Amniotic stem cell (primary cell): ENCODE results near the gene HSD17B12.
"Not testable (repeated sequence)": the region's sequence is repeated elsewhere in the genome, so short reads cannot be mapped to it uniquely, and the experiment has no call there.

Experiments used
- DNase-seq: peaks from one replicate; lab custom pipeline; 2025; lab: John Stamatoyannopoulos, UW

HSD17B12 gene

DNA sequence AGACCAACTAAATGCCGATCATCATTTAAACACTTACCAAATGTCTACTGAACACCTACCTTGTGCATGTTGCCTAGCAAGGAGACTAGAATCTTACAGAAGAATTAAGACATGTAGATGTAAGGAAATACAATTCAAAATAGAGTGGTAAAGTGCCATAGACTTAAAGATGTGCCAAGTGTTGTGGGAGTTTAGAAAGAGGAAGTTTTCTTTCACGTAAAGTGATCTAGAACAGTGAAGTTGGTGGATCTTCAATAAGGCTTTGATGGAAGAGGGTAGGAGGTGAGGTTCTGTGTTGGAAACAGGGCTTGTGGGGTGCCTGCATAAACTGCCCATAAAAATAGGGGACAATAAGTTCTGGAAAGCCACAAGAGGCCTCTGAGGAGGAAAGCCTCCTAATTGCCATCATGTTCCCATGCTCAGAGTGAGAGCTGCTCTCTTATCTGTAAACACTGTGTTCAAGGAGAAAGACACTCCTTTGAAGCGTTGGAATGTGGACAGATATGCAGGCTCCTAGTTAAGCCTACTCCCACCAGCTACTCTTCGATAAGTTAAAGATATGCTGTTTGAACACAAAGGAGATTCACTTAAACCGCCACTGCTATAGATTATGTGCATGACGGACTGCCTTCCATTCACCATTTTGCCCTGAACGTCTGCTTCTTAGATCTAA, 66.7 kb downstream of the HSD17B12 start:
- DNase-seq = no peak

DNA sequence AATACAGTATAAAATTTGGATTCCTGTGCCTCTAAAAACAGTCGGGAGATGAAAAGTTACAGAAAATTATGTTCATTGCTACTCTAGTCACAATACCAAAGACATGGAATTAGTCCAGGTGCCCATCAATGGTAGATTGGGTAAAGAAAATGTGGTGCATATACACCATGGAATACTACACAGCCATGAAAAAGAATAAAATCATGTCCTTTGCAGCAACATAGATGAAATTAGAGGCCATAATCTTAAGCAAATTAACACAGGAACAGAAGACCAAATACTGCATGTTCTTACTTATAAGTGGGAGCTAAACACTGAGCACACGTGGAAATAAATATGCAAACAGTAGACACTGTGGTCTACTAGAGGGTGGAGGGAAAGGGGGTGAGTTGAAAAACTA, 67.6 kb downstream of the HSD17B12 start:
- no peak for DNase-seq

DNA sequence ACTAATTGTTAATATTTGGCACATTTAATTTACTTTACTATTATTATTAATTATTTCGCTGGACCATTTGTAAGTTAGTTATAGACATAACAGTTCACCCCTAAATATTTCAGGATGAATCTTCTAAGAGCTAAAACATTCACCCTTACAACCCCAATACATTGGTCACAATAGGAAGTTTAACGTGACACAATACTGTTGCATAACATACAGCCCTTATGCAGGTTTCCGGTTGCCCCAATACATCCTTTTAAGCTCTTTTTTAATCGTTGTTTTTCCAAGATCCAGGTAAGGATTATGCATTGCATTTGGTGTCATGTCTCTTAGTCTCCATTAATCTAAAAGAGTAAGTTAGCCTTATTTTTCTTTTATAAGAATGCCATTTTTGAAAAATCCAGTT, 71.2 kb downstream of the HSD17B12 start:
- DNase-seq = no peak

DNA sequence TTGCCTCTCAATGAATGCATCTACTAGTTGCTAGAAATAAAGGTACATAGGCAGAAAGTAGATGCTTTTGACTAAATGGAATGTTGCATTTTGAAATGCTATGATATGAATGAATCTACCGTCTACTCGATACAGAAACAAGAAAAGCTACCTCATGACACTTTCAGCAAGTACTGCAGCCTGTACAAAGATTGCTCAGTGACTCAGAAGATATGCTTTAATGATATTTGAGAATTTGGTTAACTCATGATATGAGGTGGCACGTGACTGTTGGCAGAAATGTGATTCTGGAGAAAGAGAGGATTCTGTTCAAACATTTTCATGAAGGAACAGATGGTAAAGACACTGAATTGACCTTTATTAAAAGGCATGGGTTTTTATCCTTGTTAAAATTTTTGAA, 76.0 kb downstream of the HSD17B12 start:
- DNase-seq = peak; percentile 49

DNA sequence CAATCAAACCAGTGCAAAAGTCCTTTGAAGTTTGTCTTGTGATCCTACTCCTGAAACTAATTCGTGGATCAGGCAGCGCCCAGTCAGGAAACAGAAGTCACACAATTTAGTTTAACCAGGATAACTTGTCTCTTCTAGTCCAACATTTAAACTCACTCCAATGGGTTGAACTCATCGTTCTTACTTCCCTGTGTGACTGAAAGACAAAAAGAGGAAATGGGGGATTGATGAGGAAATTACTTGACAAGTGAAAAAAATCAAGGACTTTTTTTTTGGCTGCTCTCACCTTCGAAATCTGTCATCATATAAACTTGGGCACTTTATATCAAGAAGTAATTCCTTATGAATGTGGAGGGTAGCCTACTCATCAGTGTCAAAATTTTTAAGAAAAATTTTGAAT, 78.4 kb downstream of the HSD17B12 start:
- DNase-seq = no peak

DNA sequence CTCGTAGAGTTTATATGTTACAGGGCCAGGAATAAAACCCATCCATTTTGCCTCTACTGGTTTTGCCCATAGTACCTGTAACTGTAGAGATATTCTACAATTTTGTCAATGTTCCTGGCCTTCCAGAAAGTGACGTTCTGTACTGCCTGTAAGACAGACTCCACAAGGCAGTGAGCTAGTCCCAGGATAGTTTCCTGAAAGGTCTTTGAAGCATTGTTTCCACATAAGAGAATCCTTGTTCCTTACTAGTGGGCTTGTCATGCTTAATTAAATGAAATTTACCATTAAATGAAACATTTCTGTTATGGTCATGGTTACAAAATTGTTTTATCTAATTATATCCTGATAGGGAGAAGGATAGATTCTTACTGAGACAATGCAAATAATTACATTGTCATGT, 80.4 kb downstream of the HSD17B12 start:
- DNase-seq = no peak

DNA sequence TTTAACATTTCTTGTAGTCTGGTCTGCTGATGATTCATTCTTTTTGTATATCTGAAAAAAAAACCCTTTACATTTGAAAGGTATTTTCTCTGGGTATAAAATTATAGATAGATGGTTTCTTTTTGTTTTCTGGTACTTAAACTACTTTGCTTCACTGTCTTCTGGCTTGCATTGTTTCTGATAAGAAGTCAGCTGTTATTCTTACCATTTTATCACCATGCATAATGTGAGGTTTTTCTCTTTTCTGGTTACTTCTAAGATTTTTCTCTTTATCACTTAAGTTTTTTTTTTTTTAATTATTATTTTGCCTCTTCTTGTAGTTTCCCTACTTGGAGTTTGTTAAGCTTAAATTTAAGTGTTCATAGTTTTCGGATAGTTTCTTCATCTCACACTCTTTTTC, 84.7 kb downstream of the HSD17B12 start:
- no peak for DNase-seq

DNA sequence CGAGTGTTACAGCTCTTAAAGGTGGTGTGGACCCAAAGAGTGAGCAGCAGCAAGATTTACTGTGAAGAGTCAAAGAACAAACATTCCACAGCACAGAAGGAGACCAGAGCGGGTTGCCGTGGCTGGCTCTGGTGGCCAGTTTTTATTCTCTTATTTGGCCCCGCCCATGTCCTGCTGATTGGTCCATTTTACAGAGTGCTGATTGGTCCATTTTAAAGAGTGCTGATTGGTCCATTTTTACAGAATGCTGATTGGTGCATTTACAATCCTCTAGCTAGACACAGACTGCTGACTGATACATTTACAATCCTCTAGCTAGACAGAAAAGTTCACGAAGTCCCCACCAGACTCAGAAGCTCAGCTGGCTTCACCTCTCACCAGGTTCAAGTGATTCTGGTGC, 88.1 kb downstream of the HSD17B12 start:
- not testable (repeated sequence) for DNase-seq

DNA sequence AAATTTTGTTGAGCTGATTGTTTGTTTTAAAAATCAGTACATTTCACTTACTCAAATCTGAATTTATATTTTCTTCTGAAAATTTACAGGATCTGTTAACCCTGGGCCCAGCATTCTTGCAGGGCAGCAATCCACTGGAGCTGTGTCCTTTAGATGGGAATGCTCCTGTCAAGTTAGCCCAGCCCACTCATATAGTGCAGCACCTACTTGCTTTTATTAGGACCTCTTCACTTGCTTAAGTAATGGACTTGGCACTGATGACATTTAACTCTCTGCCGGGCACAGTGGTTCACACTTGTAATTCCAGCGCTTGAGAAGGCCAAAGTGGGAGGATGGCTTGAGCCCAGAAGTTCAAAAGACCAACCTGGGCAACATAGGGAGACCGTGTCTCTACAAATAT, 89.6 kb downstream of the HSD17B12 start:
- DNase-seq = no peak

DNA sequence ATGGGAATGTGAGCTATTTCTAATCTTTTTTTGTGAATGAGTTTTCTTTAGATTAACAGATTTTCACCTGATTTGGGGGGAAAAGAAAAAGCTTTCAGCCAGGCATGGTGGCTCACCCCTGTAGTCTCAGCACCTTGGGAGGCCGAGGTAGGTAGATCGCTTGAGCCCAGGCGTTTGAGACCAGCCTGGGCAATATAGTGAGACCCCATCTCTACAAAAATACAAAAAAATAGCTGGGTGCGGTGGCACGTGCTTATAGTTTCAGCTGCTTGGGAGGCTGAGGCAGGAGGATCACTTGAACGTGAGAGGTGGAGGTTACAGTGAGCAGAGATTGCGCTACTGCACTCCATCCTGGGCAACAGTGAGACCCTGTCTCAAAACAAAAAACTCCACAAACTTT, 92.2 kb downstream of the HSD17B12 start:
- DNase-seq = no peak

DNA sequence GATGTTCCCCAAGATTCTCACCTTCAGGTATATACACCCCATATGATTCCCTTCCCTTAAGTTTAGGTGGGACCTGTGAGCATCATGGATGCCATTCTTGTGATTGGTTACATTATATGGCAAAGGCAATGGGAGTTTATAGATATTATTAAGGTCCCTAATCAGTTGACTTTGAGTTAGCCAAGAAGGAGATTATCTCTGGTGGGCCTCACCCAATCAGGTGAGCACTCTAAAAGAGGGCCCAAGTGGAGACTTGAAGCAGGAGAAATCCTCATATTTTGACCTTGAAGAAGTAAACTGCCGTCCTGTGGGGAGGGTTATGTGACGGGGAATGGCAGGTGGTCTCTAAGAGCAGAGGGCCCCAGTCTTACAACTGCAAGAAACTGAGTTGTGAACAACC, 94.2 kb downstream of the HSD17B12 start:
- DNase-seq = no peak

DNA sequence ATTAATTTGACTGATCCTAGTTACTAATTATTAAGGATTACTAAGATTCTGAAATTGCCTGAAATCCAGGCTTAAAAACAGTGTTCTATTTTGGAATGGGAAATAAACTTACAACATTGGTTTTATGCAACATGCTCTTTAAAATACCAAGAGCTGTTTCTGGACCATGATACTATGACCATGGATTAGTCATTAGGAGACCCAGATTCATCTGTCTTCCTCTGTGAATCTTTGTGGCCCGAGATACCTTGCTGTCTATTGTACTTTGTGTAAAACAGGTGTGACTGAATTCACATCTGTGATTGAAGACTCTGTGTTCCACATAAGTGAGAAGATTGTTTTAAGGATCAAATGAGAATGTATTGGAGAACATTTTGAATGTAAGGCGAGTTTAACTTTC, 98.8 kb downstream of the HSD17B12 start:
- DNase-seq = no peak

DNA sequence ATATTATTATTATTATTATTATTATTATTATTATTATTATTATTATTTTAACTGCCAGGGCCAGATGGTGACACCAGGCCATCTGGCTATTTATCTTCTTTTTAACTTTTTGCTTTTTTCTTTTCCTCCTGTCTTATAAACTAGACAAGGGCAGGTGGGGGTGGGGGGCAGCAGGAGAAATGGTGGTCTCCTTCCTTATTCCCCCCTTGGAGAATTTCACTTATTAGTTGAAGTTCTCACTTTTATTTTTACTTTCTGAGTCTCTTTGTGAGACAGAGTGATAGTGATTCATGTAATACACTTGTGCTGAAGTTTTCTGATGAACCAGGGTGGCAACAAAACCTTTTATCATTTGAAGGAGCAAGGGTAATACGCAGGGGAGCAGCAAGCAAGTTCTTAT, 103.8 kb downstream of the HSD17B12 start:
- no peak for DNase-seq

DNA sequence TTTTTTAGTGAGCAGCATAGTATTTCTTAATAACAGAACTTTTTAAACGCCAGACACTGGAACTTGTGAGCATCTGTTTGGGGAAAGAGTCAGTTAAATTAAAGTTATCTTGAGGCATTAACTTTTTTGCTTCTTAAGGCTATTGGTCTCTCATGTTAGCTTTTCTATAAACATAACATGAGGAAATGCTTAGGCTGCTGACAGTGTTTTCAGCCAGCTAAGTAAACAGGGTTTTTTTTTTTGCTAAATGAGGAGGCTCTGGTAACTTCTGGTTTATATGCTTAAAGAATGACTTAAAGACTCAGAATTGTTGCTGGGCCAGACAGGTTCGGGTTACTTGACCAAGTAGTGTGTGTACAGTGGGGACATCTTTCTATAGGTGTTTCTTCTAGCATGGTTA, 104.3 kb downstream of the HSD17B12 start:
- DNase-seq = no peak

DNA sequence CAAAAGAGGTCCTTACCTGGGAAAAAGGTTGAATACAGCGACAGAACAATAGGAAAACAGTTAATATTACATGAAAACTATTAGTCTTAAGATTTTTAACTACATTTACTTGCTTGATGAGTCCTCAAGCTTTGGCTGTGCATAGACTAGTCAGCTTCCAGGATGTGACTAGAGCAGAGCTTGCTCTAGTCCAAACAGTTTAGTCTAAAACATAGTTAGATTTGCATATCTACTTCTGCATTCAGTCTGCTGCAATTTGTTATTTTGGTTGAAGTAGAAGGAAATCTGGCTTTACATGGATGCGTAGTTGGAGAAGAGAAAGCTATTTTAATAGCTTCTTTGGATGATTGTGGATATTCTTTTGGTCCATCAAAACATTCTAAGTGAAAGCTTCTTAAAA, 104.8 kb downstream of the HSD17B12 start:
- no peak for DNase-seq

DNA sequence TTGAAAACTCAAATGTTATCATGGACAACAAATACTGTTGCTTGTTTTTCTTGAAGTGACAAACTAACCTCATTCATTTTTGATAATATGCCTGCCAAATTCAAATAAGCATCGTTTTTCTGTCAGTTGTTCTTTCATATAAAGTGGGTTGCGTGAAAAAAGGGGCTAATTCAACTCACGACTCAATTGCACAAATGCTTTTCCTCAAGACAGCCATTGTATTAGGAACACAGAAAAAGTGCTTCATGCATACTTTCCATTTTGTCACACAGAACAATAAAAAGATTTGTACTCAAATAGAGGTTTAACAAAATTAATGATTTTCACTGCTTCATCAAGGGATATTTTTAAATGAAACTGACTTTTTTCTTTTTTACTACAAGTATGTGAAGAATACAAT, 105.5 kb downstream of the HSD17B12 start:
- DNase-seq = no peak

DNA sequence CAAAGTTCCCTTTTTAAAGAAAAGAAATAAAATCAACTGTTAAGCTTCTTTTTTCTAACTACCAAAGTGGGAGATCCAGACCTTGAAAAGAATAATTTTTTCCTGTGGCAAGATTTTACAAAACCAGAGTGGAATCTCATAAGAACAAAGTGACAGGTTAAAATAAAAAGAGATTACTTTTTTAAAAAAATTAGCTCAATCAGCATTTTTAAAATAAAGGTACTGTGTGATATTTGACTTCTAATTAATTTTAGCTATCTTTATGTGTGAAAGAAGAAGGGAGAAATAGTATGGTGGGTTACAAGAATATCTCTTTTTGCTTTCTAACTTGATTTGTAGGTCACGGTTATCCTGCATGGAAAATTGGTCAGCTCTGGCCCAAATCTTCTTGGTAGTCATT, 107.3 kb downstream of the HSD17B12 start:
- DNase-seq = no peak

DNA sequence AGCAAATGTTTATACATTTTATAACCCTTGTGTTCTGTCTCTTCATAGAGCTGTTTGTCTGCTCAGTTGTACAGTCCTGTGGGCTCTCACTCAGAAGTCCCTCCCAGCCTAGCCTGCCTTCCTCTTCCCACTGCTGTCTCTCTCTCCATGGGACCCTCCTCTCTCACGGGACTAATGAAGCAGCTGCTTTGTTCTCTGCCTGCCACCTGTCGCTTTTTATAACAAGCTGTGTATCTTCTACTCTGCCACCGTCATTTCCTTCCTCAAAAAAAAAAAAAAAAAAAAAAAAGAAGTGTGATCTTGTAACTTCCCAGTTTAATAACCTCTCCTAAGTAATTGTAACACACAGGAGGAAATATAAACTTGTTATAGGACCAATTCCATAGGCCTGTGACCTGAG, 107.9 kb downstream of the HSD17B12 start:
- no peak for DNase-seq

DNA sequence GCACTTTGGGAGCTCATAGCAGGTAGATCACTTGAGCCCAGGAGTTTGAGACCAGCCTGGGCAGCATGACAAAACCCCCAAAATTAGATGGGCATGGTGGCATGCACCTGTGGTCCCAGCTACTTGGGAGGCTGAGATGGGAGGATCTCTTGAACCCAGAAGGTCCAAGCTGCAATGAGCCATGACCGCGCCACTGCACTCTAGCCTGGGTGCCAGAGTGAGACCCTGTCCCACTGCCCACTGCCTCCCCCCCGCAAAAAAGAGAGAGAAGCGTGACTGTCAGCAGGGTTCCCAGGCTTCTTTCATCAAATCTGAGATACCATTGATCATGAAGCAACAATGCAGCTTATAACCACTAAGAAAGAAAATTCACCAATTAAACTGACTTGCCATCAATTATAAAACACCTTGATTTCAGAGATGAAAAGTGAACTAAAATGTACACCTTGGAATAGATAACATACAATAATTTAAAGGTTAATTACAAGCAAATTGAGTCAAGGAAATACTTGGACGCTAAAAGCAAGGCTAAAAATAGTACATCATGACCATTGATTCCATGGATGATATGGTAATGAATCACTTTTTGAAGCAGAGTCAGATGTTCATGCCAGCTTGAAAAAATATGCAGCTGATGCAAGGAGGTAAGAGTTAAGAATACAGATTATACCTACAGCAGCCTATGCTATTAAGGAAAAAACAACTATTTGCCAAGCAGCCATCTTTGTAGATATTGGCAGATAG, 109.3 kb downstream of the HSD17B12 start:
- peak; percentile 55 for DNase-seq

DNA sequence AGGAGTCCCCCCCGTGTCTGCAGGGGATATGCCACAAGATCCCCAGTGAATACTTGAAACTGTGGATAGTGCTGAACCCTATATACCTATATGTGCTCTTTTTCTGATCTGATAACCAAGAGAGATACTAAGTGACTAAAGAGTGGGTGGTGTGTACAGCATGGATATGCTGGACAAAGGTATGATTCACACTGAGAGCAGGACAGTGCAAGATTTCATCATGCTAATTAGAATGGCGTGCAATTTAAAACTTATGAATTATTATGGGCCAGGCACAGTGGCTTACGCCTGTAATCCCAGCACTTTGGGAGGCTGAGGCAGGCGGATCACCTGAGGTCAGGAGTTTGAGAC, 109.9 kb downstream of the HSD17B12 start:
- DNase-seq = no peak

DNA sequence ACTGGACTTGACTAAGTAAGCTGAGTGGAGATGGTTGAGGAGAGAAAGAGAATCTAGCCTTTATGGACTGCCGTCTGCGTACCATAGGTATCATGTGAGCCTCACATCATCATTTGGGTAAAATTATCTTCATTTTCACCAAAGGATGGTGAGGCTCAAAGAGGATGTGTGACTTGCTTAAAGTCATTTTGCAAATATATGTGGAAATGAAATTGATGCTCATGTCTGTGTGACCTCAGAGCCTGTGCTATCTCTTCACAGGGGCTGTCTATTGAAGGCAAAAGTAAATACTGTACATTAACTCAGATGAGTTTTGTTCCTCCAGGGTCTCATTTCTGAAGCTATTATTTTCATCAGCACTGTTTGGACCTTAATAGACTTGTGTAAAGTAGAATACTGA, 116.8 kb downstream of the HSD17B12 start:
- no peak for DNase-seq

DNA sequence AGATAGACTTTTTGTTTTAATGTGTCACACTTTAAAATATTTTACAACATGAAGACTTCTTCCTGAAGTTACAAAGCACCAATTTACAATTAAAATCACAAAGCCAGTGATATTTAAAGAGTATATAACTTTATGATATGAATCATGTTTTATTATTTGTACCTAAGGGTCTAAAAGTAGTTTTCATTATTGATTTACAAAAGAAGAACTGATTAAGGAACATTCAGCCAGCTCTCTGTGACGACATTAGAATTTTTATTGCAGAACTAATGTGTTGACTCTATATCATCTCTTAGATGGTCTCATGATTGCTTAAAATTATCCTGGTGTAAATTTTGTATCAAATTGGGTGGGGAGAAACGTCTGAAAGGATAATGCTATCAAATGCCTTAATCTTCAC, 117.3 kb downstream of the HSD17B12 start:
- DNase-seq = no peak

DNA sequence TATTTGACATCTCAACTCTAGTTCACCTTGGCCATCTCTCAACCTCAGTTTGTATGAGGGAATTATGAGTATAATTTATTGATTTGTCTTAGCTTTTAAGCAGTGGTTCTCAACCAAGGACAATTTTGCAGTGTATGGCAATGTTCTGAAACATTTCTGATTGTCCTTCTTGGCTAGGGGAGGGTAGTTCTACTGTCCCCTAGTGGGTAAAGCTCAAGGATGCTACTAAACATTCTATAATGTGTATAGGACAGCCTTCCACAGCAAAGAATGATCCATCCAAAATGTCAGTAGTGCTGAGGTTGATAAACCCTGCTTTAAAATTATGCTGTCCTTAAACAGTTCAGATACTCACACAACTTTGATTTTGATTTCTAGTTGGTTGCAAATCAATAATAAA, 122.0 kb downstream of the HSD17B12 start:
- DNase-seq = no peak

DNA sequence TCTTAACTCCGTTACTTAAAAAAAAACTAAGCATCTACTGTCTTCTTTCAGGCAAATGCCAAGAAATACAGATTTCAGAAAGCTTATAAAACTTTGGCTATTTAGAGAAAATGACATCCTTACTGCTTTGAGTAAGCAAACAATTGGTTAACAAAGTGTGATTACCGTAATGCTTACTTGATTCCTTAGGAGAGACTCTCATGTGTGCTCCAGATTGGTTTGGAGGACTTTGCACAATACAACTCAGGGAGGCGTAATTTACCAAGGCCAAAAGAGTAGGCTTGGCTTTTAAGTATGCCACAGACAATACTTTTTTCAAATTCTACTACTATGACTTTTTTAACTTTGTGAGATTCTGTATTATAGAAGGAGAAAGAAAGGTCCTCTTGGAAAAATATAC, 123.2 kb downstream of the HSD17B12 start:
- no peak for DNase-seq
